Left ventricle myocardium superior (tissue), 1 donor: Measurements from ENCODE around the gene DOK3. TPM values are rescaled to one million over a fixed set of nuclear protein-coding genes. Genes with fewer than 3 reads are reported as not detected.
A peak's percentile ranks its signal among the peaks of the same experiment; 100 is the strongest.
"Not testable (repeated sequence)": the region's sequence is repeated elsewhere in the genome, so short reads cannot be mapped to it uniquely, and the experiment has no call there.

Experiments
- ATAC-seq: fragments of 200-7000 bp; cut with Tn5 transposase; one replicate; pipeline ENCODE4 v1.9.1; 2020; ENCODE audit warnings: mild to moderate bottlenecking, moderate library complexity
- DNase-seq: peaks from one replicate; pipeline ENCODE4 v3.0.0-alpha.2; 2020
- intact Hi-C: fragments of 100-400 bp; cut with micrococcal nuclease; formaldehyde crosslinking; loops from one replicate; pipeline ENCODE4 v1.11.0; 2022
- total RNA-seq: library from RNA; stranded (reverse); fragmentation: NEBNext Ultra II Directional; extraction: Animal tissue kit (Norgen Biotek cat#: 25700); gene quantifications from one replicate; pipeline ENCODE4 v1.2.1, GENCODE V29; 2021
- donor health status: DM: no; HTN: yes; CAD: no; lungs with severe emphysema.

The DOK3 gene
- total RNA-seq, 1 donor from 2014 or later, result 3.4 TPM

DNA sequence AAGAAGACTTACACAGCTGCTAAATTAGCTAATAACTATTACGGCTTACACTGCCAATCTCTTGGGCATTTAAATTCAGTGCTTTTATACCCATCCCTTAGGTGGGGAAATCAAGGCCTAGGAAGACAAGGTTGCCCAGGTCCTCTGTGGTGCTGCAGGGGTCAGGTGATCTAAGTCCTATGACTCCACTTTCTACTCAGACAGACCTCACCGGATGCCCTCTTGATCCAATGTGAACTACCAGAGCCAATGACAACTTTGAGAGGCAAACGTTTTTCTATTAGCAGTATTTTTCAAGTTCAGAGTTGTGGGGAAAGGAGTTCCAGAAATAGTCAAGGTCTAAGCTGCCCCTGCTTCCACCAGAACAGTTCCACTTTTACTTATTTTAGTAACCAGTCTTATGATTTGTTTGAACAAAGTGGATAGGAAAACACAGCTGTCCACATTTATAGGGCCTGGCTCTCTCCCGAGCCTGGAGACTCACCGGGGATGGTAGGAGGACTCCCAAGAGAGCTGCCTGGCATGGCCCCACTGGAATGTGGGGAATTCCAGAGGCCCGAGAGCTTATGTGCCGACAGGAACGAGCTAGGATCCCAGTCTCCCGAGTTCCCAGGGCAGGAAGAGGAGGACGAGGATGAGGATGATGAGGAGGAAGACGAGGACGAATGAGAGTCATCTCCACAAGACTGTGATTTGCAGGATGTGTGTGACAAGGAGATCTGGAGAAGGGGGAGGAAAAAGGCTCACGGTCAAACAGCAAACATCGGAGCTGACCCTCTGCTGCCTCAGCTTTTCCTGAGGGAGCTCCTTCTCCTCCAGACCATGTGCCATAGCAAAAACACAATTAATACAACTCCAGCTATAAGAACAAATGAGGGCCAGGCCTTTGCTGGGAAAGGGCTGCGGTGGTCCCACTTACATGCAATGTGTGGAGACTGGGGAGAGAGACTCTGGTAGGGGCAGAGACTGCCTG lies 28.0 kb upstream of the DOK3 start:
- ATAC-seq (peak; percentile 85), DNase-seq (peak; percentile 72)
- intact Hi-C loops, result no loop called here

DNA sequence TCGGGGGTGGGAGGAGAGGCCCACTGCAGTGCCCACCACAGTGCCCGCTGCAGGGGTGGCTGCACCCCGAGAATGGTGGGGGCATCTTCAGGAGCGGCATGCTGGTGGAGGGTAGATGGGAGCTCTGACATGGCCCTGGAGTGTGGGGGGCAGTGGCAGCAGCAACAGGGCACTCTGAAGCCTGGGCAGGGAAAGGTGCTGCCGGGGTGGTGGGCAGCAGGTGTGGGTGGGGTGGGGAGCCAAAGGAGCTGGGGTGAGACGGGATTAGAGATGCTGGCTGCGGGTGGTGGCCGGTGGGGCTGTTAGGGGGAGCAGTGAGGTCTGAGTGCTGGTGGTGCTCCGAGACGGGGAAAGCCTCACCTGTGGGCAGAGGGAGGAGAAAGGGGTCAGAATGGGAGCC lies 26.8 kb upstream of the DOK3 start:
- ATAC-seq (no peak), DNase-seq (no peak)
- intact Hi-C loops, result no loop called here

DNA sequence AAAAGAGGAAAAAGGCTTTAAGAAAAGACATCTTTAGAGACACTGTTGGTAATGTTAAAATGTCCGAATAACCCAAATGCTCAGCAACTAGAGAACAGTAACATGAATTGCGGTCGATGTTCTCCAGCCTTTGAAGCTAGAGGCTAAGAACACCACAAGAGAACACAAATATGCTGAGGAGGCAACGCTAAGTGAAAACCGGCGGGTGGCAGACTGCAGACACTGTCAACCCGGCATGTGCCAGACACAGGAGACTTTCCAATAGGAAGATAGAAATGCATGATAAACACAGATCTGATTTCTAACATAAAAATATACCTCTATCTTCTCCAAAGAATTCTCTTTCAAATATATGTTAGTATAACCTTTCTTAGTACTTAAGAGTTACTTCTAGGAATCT lies 25.5 kb upstream of the DOK3 start:
- intact Hi-C loops, result no loop called here

DNA sequence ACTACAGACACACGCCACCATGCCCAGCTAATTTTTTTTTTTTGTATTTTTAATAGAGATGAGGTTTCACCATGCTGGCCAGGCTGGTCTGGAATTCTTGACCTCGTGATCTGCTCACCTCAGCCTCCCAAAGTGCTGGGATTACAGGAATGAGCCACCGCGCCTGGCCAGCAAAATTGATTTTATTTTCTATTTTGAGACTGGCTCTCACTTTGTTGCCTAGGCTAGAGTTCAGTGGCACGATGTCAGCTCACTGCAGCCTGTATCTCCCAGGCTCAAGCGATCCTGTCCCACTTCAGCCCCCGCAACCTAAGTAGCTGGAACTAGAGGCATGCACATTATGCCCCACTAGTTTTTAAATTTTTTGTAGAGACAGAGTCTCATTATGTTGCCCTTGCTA lies 24.8 kb upstream of the DOK3 start:
- DNase-seq, ATAC-seq, intact Hi-C loops: not testable (repeated sequence)

More for the DNA sequence above, 25.5 kb upstream of the DOK3 start:
- no peak for ATAC-seq
- DNase-seq, result no peak

DNA sequence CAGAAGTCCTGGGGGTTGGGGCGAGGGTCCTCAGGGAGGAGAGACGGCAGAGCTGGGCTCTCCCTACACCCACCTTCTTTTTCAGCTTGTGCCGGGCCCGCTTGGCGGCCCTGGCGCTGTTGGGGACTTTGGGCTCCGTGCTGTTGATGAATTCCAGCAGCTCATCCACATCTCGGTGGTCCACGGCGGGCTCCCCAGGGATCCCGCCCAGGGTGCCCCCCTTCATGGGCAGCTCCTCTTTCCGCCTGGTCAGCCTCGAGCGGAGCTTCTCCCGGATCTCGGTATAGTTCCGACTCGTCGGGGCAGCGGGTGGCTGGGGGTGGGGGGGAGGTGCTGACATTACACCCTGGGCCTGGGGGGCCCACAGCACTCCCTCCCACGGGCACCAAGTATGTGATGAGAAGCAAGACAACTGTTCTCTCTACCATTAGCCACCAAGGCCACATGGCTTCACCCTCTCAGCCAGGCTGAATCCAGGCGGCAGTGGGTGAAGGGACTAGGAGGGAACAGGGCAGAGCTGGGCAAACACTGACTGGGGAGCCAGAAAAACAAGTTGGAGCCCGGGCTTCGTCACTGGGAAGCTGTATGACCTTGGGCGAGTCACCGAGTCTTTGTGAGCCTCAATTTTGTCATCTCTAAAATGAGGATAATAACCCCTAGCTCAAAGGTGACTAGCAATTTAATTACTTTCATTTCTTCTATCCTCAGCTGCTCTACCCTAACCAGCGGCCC lies 21.7 kb upstream of the DOK3 start:
- peak; percentile 21 for DNase-seq
- ATAC-seq, result no peak
- intact Hi-C loops, result no loop called here

DNA sequence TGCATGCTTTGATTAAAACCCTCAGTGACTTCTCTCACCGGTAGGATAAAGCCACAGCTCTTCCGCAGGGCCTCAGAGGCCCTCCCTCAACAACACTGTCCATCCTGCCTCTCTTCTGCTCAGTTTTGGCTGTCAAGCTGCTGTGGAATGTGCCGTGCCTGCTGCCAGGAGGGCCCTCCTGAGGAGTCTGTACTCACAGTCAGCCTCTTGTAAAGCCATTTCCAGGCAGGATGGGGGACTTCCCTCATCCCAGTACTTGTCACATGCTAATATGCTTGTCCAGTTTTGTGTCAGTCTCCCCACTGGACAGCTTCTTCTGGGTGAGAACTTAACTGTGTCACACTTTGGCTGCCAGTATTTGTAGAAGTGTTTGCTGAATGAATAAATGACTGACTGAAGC lies 21.0 kb upstream of the DOK3 start:
- ATAC-seq (peak; percentile 41), DNase-seq (peak; percentile 33)
- intact Hi-C loops, result no loop called here

DNA sequence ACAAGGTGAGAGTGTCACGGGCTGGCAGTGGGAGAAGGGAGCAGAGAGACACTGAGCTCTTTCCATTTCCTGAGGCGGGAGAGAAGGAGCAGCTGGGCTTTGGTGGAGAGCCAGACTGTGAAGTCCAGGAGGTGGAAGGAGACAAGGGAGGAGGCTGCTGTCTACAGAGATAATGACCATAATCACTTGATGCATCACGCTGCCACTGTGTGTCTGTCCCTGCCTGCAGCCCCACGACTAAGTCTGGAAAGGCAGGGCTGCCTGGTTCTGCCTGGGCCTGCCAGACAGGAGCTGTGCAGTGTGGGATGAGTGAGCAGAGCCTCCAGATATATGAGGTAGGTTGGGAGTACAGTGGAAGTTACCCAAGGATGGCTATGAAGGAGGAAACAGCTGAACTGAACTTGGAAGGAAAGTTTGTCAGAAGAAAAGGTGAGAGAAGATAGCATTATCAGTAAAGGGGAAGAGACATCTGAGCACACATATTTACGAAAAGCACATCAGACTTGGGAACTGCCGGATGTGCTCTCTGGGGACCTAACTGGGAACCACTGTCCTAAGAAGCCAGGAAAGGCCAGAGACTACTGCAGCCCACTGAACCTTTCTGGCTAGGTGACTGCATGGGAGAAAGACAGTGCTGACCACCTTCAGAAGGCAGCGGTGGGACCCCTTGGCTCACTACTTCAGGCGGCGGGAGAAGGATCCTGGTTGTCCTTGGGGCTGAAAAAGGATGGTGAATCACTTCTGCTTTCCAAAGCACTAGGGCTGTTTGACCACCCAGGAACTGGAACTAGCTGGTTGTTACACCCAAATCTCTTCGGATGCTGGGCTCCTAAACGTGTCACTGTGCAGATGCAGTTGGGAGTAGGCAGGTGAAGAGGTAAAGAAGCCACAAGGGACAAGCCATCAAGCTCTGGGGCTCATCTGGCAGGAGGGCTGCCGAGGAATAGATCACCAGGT lies 19.9 kb upstream of the DOK3 start:
- DNase-seq (peak; percentile 18), ATAC-seq (no peak)
- intact Hi-C loops, result no loop called here

DNA sequence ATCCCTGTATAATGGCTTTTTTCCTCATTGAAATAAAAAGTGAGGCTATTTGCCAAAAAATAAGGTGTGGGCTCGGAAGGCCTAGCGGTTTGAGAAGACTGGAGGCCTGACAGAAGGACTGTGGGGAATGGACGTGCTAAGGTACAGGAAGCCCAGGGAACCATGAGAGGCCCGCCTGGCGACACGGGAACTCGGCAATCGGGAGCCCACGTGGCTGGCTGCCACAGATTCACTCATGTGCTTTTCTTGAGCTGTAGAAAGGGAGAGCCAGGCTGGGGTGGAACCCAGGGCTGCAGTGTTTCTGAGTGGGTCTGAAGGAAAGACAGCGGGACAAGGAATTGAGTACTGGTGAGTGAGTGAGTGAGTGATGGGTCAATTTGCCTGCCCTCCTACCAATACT lies 19.0 kb upstream of the DOK3 start:
- ATAC-seq (no peak), DNase-seq (peak; percentile 26)
- intact Hi-C loops, result no loop called here

DNA sequence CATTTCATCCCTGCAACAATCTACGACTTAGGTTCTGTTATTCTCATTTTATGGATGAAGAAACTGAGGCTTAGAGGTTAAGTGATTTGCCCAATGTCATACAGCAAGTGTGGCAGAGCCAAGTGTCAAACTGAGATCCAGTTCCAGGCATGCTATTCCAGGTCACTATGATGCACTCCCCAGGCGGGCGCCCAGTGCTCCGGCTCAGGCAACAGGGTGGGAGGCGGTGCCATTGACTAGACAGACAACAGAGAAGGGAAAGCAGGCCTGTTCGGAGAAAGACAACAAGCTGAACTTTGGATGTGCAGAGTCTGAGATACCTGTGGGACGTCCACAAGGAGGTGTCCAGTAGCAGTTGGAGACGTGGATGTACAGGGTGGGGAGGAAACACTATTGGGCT lies 18.0 kb upstream of the DOK3 start:
- no peak for ATAC-seq
- intact Hi-C loops, result no loop called here

DNA sequence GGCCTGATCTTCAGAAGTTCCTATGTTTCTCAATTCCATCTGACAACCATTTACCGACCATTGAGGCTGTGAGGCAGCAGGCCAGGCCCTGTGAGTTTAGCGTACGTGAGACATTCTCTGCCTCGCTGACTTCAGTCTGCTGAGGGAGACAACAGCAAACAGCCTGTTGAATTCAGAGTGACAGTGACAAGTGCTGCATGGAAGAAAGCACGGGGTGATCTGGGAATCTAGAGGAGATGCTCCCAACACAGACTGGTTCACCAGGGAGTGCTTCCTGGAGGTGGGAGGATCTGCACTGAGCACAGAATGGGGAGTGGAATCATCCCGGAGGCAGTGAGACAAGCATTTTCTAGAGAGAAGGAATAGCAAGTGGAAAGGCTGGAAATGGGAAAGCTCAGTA lies 17.2 kb upstream of the DOK3 start:
- intact Hi-C loops, result no loop called here
- ATAC-seq (no peak), DNase-seq (no peak)

More for the DNA sequence above, 18.0 kb upstream of the DOK3 start:
- no peak for DNase-seq

DNA sequence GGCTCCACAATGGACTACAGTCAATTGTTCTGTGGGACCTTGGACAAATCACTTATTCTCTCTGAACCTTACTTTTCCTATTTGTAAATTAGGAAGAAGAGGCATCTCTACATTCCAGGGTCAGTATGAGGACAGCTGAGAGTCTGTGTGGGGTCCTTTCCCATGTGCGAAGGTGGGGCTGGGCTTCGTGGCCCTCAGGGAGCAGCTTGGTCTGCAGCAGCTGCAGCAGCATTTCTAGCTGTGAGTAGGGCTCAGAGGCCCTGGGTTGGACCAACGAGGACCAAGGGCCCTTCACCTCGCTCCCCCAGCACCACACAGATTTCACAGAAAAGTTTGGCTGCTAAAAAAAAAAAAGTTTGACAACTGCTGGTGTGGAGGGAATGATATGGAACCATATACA lies 16.6 kb upstream of the DOK3 start:
- ATAC-seq (no peak), DNase-seq (peak; percentile 11)

DNA sequence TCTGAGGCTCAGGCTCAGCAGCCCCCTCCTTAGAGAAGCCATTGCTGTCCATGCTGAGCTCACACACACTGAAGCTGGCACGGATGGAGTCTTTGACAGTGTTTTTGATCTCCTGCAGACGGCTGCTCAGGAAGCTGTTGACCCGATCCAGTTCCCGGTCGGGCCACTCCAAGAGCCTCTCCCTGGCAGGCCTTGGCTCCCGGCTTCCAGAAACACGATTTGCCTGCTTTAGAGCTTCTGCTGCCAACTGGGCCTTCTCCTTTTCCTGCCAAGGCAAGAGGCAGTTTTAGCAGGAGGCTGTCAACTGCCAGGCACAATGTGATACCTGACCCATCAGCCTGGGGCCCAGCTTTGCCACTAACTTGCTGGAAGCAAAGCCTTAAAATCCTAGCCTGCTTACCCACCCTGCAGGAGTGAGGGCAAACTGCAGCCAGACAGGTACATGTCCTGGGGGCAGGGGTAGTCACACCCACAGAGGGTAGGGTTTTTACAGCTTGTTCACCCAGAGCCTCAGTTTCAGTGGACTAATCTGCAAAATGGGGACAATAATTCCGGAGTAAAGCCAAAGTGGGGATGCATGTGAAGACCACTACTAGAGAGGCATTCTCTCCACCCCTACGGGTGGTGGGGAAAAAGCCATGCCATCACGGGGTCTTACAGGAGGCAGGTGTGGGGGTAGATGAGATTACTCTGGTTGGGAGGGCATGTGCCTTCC lies 15.5 kb upstream of the DOK3 start:
- intact Hi-C loops, result no loop called here
- ATAC-seq (peak; percentile 76), DNase-seq (peak; percentile 54)

More for the DNA sequence above, 16.6 kb upstream of the DOK3 start:
- intact Hi-C loops, result no loop called here

DNA sequence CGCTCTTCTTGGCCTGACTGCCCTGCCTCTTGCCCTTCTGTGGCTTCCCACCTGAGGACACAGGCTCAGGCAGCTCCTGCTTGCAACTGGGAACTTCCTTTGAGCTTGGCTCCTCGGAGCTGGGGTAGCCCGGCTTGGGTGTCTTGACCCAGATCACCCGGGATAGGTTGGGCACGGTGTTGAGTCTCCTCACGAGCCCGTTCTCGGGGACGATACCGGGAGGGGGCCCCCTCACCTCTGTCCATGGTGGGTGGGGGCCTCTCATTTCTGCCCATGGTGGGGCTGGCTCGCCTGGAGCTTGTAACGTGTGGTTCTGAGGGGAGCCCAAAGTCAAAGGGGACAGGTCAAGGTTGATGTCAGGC lies 14.9 kb upstream of the DOK3 start:
- ATAC-seq (peak; percentile 11), DNase-seq (peak; percentile 18)
- intact Hi-C loops, result no loop called here

DNA sequence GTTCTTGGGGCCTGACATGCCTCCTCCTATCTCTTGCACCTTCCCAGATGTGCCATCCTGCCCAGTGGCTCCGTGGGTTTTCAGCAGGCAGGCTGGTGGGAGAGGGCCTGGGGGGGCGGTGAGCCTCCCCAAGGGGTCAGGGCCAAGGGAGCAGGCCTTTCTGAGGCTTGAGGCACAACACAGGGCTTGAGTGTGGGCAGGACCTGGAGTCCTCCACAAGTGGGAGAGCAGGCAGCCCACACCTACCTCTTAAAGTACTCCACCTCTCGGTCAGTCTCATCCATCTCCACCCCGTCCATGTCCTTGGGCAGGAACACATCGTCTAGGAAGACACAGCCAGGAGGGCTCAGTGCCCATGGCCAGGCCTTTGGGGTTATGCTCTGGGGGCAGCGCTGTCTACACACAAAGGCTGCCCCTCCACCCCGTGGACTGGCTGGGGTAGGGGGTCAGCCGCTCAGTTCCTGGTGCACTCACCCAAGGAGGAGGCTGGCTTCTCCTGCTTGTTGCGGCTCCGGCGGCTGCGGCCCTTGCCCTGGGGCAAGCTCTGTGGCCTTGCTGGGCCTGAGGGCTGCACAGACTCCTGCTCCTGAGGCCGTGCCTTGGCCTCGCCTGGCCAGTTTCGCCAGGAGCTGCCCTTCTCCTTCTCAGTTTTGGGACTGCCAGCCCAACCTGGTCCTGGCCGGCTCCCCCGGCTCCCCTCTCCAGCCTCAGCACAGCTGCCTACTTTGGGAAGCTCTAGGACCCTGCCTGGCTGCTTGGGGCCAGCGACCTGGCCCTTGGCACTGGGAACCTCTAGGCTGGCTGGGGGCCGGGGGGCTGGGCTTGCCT lies 14.3 kb upstream of the DOK3 start:
- intact Hi-C loops, result no loop called here
- ATAC-seq (no peak), DNase-seq (peak; percentile 24)

DNA sequence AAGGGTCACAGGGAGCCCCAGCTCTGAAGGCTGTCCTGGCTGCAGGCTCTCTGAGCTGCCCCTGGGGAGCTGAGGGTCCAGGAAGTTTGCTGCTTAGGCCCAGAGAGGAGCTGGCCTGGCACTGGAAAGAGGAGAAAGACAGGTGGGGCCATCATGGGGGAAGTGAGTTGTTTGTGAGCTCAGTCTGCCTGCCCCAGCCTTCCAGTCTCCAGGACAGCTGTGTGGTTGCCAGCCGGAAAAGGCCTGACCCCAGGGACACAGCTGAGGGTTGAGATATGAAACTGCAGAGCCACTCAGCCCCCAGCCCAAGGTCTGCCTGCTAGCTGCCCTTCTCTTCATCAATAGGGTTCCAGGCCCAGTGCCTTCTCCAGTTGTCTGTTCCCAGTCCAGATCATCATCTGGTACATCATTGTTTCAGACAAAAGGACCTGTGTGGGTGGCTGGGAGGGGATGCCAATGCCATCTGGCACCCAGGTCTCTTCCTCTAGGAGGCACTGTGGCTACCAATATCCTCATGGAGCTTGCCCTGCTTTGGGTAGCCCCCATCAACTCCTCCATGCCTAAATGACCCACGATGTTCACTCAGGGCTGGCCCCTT lies 11.4 kb upstream of the DOK3 start:
- intact Hi-C loops, result no loop called here
- DNase-seq, result peak; percentile 11

DNA sequence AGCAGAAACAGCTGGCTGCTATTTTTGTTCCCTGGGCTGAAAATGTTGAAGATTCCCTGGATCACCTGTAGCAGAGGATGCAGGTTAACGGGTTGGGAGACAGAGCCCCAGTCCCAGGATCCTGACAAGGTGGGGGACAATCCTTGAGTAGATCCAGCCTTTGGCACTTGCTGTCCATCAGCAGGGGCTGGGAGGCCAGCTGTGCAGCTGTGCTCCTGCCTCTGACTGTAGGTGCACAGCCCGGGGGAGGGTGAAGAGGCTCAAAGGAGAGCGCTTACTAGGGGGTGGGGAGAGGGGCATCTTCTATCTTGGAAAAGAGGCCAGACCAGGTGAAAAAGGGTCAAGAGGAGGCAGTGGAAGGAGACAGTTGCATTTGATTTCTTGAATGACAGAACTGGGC lies 10.6 kb upstream of the DOK3 start:
- ATAC-seq (no peak), DNase-seq (peak; percentile 18)
- intact Hi-C loops, result no loop called here

More for the DNA sequence above, 11.4 kb upstream of the DOK3 start:
- no peak for ATAC-seq

DNA sequence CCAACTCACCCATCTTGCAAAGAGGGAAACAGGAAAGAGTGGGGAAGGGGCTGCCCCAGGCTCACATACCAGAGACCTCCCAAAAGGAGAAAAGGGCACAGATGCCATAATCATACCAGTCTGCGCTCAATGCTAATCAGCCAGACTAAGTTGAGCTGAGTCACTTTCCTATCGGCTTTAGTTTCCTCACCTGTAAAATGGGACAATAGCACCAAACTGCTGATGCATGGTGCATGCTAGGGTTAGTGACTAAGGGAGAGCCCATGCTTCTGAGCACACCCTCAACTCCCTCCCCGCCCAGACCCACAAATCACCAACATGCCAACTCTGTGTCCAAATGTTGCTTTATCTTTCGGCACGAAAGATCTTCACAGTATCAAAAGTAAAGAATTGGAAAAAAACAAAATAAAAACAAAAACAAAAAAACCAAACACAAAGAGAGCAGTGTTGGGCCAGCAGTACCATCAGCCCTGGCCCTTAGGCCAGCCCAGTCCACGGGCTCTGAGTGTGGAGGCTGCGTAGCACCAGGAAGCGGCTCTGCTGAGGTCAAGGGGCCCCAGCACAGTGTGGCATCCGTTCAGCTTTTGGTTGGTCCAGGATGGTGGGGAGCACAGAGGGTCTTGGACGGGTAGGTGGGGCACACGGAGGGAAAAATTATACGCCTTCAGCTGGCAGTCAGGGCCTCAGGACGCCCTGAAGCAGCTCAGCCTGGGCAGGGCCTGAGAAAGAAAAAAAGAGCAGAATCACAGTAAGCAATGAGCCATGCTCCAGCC lies 10.0 kb upstream of the DOK3 start:
- intact Hi-C loops, result no loop called here
- DNase-seq, result peak; percentile 23

More for the DNA sequence above, 10.0 kb upstream of the DOK3 start:
- ATAC-seq, result no peak
